ENCODE data around the gene PGC. TPM values are rescaled to one million over a fixed set of nuclear protein-coding genes. Genes with fewer than 3 reads are reported as not detected.

The PGC gene
- total and polyA plus RNA-seq, 2 donors (not counting 3 experiments of a cell fraction or from before 2014, with no cell fraction given), result not detected

DNA sequence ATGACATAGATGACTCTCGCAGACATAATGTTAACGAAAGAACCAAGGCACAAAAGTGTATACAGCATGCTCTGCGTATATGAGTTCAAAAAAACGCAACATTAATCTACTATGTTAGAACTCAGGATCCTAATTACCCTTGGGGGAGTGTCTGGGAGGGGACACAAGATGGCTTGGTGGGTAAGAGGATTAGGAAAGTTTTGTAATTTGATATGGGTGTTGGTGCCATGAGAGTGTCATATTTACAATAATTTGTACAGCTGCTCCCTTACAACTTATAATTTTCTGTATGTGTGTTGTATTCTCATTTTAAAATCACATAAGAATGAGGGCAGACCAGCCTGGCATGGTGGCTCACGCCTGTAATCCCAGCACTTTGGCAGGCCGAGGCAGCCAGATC lies 50.4 kb downstream of the PGC start:
- ChIA-PET CTCF (interaction anchor here (2.7 kb wide), 1 partner anchor 13 kb away, joined by 9 read pairs; no protein-coding TSS in a partner anchor), POLR2A (no interaction called here)
- Histone ChIP-seq H3K27me3 (ENCODE audit: control insufficient read depth in 2 of 2, insufficient read depth in 2 of 2, low read length in 2 of 2) (peaks cover 0 to 2% of the 10 kb centered on the region in 2 experiments), H3K9ac (replicated peaks; ENCODE audit: extremely low read depth, insufficient read depth, low read length) (no peak overlapping the region), H3K4me2 (ENCODE audit: insufficient read depth, low read length) (no peak overlapping the region), H2AFZ (ENCODE audit: low read depth, low read length) (no peak overlapping the region), H3K27ac (ENCODE audit: insufficient read depth, low read depth, low read length) (no peak overlapping the region), H4K20me1 (replicated peaks; ENCODE audit: control insufficient read depth, extremely low read depth, insufficient read depth, low read length) (no peaks in the 10 kb centered on the region), H3K79me2 (ENCODE audit: control insufficient read depth, insufficient read depth, low read length) (no peaks in the 10 kb centered on the region), H3K9me1 (replicated peaks; ENCODE audit: control insufficient read depth, extremely low read depth, insufficient read depth, low read length) (no peaks in the 10 kb centered on the region), H3K36me3 (ENCODE audit: control insufficient read depth in 2 of 2, extremely low read depth in 1 of 2, insufficient read depth in 2 of 2, low read length in 2 of 2) (no peaks in the 10 kb centered on the region), H3K4me3 (replicated peaks in 1 of 3; ENCODE audit: insufficient read depth in 1 of 3, low read depth in 1 of 3, low read length in 3 of 3) (no peak overlapping the region), H3K9me3 (replicated peaks; ENCODE audit: control insufficient read depth, insufficient read depth, low read length) (no peaks in the 10 kb centered on the region), H3K4me1 (ENCODE audit: control insufficient read depth, extremely low read depth, insufficient read depth, low read length) (peaks cover 19% of the 10 kb centered on the region)
- BruUV-seq (replicated peaks), result no TSS peak
- intact Hi-C loops (cut with micrococcal nuclease), result no loop called here
- no peak for TF ChIP-seq EZH2 (IDR thresholded peaks at IDR 0.05; ENCODE audit: borderline replicate concordance, low read depth, low read length, severe bottlenecking)
- peak; percentile 12 for FAIRE-seq
- dilution Hi-C loops (cut with MboI; ENCODE audit: extremely low pct_ligation_motif_present, low sequenced_read_pairs), result no loop called here
- DNase-seq (ENCODE audit: low read depth, low spot score), result no peak

DNA sequence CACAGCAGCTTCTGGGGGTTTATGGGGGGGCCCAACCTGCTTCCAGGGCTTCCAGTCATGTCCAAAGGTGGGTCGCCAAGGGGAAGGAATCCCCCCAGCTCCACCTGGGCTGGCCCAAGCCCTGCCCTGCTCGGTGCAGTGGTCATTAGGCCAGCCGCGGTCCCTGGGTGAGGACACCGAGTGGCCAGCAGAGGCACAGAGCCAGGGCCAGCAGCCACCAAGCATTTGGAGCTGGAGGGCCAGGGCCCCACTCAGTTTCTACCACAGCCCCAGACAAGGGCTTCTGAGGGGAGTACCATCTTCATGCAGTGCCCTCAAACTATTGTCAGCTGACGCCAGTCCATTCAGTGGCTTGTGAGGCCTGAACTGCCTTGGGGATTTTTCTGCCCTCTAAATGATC lies 51.4 kb downstream of the PGC start:
- Histone ChIP-seq H3K4me2 (ENCODE audit: insufficient read depth, low read length) (no peak overlapping the region), H3K27me3 (ENCODE audit: control insufficient read depth in 2 of 2, insufficient read depth in 2 of 2, low read length in 2 of 2) (peaks cover 0 to 2% of the 10 kb centered on the region in 2 experiments), H3K4me1 (ENCODE audit: control insufficient read depth, extremely low read depth, insufficient read depth, low read length) (peaks cover 19% of the 10 kb centered on the region), H3K9ac (replicated peaks; ENCODE audit: extremely low read depth, insufficient read depth, low read length) (no peak overlapping the region), H4K20me1 (replicated peaks; ENCODE audit: control insufficient read depth, extremely low read depth, insufficient read depth, low read length) (no peaks in the 10 kb centered on the region), H3K79me2 (ENCODE audit: control insufficient read depth, insufficient read depth, low read length) (no peaks in the 10 kb centered on the region), H3K4me3 (replicated peaks in 1 of 3; ENCODE audit: insufficient read depth in 1 of 3, low read depth in 1 of 3, low read length in 3 of 3) (no peak overlapping the region), H3K27ac (ENCODE audit: insufficient read depth, low read depth, low read length) (no peak overlapping the region), H3K36me3 (ENCODE audit: control insufficient read depth in 2 of 2, extremely low read depth in 1 of 2, insufficient read depth in 2 of 2, low read length in 2 of 2) (no peaks in the 10 kb centered on the region), H3K9me1 (replicated peaks; ENCODE audit: control insufficient read depth, extremely low read depth, insufficient read depth, low read length) (no peaks in the 10 kb centered on the region), H3K9me3 (replicated peaks; ENCODE audit: control insufficient read depth, insufficient read depth, low read length) (no peaks in the 10 kb centered on the region), H2AFZ (ENCODE audit: low read depth, low read length) (no peak overlapping the region)
- POLR2A ChIA-PET, result no interaction called here
- intact Hi-C loops (cut with micrococcal nuclease), result no loop called here
- TF ChIP-seq EZH2 (IDR thresholded peaks at IDR 0.05; ENCODE audit: borderline replicate concordance, low read depth, low read length, severe bottlenecking) (no peak), MYC (IDR thresholded peaks at IDR 0.05; ENCODE audit: low read depth, low read length) (no peak), JUN (IDR thresholded peaks at IDR 0.05; ENCODE audit: borderline replicate concordance, insufficient read depth, insufficient read length, low read depth) (no peak), GATA2 (IDR thresholded peaks at IDR 0.05; ENCODE audit: insufficient read depth, insufficient read length, low read depth, low read length) (no peak)
- dilution Hi-C loops (cut with MboI; ENCODE audit: extremely low pct_ligation_motif_present, low sequenced_read_pairs), result no loop called here
- no TSS peak for BruUV-seq (replicated peaks)
- FAIRE-seq, result no peak
- CTCF ChIA-PET, result interaction anchor here (2.4 to 2.7 kb wide), 2 partner anchors 13 to 93 kb away, joined by 9 read pairs; no protein-coding TSS in a partner anchor
- no peak for DNase-seq (ENCODE audit: low read depth, low spot score)

All from endothelial cell of umbilical vein (primary cell).